ENCODE measurements around the gene DNHD1. TPM values are rescaled to one million over a fixed set of nuclear protein-coding genes. Genes with fewer than 3 reads are reported as not detected.

The DNHD1 gene
- total and polyA plus RNA-seq, 9 of the 15 experiments (the other 6 are each of a cell fraction or from before 2014, with no cell fraction given) = 0.82 to 9.7 (median 3.8) TPM

DNA sequence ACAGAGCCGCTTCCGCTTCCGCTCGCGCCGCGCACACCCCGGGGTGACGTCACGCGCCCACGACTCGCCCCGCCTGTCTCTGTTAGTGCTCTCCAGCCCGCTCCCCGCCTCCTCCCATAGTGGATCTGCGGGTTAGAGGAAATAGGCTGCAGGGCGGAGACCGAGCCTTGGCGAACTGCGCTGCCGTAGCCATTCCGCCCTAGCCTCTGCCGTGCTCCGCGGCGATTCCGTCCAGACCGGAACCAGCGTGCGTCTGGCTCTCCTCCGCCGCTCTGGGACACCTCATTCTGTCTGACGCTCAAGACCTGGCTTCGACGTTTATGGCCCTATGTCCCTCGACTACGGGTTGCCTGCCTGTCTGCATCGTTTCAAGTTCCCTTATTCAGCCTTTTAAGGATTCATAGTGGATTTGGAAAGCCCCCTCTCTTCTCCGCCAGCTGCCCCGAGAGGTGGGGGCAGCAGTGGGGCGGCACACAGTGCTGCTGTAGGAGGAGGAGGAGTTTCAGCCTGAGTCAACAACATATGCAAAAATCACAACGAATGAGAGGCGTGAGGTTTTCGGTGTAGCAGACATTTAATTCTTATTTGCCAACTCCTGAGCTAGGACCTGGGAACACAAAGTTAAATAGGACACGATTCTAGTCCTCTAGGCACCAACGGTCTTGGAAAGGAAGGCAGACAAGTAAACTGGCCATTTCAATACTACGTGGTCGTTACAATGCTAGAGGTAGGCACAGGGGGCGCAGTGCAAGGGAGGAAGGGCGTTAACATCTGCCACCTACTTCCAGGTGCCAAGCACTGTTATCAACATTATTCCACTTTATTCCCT is 115.3 kb downstream of the DNHD1 start, which contains the start of gene TAF10 (continued):
- TF ChIP-seq, protein P1, sequence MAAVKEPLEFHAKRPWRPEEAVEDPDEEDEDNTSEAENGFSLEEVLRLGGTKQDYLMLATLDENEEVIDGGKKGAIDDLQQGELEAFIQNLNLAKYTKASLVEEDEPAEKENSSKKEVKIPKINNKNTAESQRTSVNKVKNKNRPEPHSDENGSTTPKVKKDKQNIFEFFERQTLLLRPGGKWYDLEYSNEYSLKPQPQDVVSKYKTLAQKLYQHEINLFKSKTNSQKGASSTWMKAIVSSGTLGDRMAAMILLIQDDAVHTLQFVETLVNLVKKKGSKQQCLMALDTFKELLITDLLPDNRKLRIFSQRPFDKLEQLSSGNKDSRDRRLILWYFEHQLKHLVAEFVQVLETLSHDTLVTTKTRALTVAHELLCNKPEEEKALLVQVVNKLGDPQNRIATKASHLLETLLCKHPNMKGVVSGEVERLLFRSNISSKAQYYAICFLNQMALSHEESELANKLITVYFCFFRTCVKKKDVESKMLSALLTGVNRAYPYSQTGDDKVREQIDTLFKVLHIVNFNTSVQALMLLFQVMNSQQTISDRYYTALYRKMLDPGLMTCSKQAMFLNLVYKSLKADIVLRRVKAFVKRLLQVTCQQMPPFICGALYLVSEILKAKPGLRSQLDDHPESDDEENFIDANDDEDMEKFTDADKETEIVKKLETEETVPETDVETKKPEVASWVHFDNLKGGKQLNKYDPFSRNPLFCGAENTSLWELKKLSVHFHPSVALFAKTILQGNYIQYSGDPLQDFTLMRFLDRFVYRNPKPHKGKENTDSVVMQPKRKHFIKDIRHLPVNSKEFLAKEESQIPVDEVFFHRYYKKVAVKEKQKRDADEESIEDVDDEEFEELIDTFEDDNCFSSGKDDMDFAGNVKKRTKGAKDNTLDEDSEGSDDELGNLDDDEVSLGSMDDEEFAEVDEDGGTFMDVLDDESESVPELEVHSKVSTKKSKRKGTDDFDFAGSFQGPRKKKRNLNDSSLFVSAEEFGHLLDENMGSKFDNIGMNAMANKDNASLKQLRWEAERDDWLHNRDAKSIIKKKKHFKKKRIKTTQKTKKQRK (IDR thresholded peaks at IDR 0.05; ENCODE audit: borderline replicate concordance, low read depth, low read length) = no peak
- TF ChIP-seq ZSCAN32 (CRISPR knock-in tag; IDR thresholded peaks at IDR 0.05) (peak; percentile 49; the same call in 1 of the 2 replicates), RFX1 (IDR thresholded peaks at IDR 0.05) (no peak), PHF21A (IDR thresholded peaks at IDR 0.05; ENCODE audit: borderline replicate concordance, low read depth) (no peak), SIN3A (IDR thresholded peaks at IDR 0.05; ENCODE audit: borderline replicate concordance in 2 of 2, control insufficient read depth in 1 of 2, low read depth in 2 of 2, low read length in 2 of 2) (peak in 1 of 2 experiments; percentile 40; a peak in 1 of 4 replicates), L3MBTL2 (IDR thresholded peaks at IDR 0.05) (peak; percentile 92), CBX8 (IDR thresholded peaks at IDR 0.05; ENCODE audit: borderline replicate concordance, extremely low read depth, low read depth, low read length, poor library complexity, severe bottlenecking) (no peak), DIDO1 (tag; IDR thresholded peaks at IDR 0.05; ENCODE audit: low read depth) (no peak), FOXJ3 (CRISPR knock-in tag; IDR thresholded peaks at IDR 0.05) (no peak)
- TF ChIP-seq, protein P2, sequence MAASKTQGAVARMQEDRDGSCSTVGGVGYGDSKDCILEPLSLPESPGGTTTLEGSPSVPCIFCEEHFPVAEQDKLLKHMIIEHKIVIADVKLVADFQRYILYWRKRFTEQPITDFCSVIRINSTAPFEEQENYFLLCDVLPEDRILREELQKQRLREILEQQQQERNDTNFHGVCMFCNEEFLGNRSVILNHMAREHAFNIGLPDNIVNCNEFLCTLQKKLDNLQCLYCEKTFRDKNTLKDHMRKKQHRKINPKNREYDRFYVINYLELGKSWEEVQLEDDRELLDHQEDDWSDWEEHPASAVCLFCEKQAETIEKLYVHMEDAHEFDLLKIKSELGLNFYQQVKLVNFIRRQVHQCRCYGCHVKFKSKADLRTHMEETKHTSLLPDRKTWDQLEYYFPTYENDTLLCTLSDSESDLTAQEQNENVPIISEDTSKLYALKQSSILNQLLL (CRISPR knock-in tag; IDR thresholded peaks at IDR 0.05; ENCODE audit: borderline replicate concordance) = no peak
- TF ChIP-seq, protein P3, sequence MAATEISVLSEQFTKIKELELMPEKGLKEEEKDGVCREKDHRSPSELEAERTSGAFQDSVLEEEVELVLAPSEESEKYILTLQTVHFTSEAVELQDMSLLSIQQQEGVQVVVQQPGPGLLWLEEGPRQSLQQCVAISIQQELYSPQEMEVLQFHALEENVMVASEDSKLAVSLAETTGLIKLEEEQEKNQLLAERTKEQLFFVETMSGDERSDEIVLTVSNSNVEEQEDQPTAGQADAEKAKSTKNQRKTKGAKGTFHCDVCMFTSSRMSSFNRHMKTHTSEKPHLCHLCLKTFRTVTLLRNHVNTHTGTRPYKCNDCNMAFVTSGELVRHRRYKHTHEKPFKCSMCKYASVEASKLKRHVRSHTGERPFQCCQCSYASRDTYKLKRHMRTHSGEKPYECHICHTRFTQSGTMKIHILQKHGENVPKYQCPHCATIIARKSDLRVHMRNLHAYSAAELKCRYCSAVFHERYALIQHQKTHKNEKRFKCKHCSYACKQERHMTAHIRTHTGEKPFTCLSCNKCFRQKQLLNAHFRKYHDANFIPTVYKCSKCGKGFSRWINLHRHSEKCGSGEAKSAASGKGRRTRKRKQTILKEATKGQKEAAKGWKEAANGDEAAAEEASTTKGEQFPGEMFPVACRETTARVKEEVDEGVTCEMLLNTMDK (IDR thresholded peaks at IDR 0.05; ENCODE audit: borderline replicate concordance, insufficient read depth, low read depth, low read length, poor library complexity, severe bottlenecking) = peak; percentile 36
- TF ChIP-seq, protein P4, sequence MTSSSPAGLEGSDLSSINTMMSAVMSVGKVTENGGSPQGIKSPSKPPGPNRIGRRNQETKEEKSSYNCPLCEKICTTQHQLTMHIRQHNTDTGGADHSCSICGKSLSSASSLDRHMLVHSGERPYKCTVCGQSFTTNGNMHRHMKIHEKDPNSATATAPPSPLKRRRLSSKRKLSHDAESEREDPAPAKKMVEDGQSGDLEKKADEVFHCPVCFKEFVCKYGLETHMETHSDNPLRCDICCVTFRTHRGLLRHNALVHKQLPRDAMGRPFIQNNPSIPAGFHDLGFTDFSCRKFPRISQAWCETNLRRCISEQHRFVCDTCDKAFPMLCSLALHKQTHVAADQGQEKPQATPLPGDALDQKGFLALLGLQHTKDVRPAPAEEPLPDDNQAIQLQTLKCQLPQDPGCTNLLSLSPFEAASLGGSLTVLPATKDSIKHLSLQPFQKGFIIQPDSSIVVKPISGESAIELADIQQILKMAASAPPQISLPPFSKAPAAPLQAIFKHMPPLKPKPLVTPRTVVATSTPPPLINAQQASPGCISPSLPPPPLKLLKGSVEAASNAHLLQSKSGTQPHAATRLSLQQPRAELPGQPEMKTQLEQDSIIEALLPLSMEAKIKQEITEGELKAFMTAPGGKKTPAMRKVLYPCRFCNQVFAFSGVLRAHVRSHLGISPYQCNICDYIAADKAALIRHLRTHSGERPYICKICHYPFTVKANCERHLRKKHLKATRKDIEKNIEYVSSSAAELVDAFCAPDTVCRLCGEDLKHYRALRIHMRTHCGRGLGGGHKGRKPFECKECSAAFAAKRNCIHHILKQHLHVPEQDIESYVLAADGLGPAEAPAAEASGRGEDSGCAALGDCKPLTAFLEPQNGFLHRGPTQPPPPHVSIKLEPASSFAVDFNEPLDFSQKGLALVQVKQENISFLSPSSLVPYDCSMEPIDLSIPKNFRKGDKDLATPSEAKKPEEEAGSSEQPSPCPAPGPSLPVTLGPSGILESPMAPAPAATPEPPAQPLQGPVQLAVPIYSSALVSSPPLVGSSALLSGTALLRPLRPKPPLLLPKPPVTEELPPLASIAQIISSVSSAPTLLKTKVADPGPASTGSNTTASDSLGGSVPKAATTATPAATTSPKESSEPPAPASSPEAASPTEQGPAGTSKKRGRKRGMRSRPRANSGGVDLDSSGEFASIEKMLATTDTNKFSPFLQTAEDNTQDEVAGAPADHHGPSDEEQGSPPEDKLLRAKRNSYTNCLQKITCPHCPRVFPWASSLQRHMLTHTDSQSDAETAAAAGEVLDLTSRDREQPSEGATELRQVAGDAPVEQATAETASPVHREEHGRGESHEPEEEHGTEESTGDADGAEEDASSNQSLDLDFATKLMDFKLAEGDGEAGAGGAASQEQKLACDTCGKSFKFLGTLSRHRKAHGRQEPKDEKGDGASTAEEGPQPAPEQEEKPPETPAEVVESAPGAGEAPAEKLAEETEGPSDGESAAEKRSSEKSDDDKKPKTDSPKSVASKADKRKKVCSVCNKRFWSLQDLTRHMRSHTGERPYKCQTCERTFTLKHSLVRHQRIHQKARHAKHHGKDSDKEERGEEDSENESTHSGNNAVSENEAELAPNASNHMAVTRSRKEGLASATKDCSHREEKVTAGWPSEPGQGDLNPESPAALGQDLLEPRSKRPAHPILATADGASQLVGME (CRISPR knock-in tag; IDR thresholded peaks at IDR 0.05) = peak; percentile 51; the same call in 1 of the 2 replicates
